ENCODE results near the gene ADGRE2. TPM values are rescaled to one million over a fixed set of nuclear protein-coding genes. Genes with fewer than 3 reads are reported as not detected.
"Not testable (repeated sequence)": the region's sequence is repeated elsewhere in the genome, so short reads cannot be mapped to it uniquely, and the experiment has no call there.

ADGRE2 gene
- total RNA-seq, 1 donor from 2014 or later = 0.63 TPM

DNA sequence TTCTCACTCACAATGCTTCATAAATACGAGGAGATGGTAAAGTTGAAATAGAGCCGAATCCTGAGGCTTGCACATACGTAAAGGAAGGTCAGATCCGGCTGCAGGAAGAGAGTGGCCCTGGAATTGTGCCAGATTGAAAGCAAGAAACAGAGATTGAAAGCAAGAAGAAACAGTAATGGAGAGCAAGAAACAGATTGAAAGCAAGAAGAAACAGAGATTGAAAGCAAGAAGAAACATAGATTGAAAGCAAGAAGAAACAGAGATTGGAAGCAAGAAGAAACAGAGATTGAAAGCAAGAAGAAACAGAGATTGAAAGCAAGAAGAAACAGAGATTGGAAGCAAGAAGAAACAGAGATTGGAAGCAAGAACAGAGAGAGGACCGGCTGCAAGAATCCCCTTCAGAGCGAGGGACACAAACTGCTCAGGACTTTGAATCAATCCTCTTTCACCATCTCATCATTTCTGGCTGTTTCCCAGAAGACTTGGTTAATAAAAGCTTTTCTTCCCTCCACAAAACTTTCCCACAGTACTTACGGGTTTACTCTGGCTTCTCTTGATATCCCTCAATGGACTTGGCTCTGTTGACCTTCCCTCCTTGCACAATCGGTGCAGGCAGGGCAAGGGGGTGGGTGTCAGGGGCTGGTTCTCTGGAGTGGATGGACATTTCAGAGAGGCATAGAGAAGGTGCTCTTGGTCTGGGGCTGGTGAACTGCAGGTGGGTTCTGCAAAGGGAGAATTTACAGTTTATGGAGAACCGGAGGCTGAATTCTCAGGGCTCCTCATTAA lies 31.1 kb upstream of the ADGRE2 start:
- Histone ChIP-seq H3K27ac (replicated peaks) (peak overlapping the region; percentile 63), H3K36me3 (no peaks in the 10 kb centered on the region)

DNA sequence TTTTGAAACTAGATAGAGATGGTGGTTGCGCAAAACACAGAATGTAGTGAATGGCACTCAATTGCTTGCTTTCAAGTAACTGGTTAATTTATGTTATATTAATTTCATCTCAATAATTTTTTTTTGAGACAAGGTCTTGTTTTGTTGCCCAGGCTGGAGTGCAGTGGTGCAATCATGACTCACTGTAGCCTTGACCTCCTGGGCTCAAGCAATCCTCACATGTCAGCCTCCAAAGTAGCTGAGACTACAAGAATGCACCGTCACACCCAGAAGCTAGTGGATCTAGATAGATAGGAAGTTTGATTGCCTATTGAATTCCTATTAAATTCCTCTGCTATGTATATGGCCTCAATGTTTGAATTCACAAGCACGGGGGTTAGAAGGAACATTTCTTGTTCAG lies 26.4 kb upstream of the ADGRE2 start:
- no peak overlapping the region for H3K4me3 ChIP-seq
- no peak for DNase-seq
- intact Hi-C loops (cut with micrococcal nuclease) = no loop called here
- no peaks in the 10 kb centered on the region for H3K4me1 ChIP-seq
- TF ChIP-seq, protein P1, sequence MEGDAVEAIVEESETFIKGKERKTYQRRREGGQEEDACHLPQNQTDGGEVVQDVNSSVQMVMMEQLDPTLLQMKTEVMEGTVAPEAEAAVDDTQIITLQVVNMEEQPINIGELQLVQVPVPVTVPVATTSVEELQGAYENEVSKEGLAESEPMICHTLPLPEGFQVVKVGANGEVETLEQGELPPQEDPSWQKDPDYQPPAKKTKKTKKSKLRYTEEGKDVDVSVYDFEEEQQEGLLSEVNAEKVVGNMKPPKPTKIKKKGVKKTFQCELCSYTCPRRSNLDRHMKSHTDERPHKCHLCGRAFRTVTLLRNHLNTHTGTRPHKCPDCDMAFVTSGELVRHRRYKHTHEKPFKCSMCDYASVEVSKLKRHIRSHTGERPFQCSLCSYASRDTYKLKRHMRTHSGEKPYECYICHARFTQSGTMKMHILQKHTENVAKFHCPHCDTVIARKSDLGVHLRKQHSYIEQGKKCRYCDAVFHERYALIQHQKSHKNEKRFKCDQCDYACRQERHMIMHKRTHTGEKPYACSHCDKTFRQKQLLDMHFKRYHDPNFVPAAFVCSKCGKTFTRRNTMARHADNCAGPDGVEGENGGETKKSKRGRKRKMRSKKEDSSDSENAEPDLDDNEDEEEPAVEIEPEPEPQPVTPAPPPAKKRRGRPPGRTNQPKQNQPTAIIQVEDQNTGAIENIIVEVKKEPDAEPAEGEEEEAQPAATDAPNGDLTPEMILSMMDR (IDR thresholded peaks at IDR 0.05; ENCODE audit: borderline replicate concordance) = no peak
- peaks cover 5% of the 10 kb centered on the region for H3K27me3 ChIP-seq (ENCODE audit: low read depth)
- no peaks in the 10 kb centered on the region for H3K9me3 ChIP-seq (replicated peaks)
- H3K27ac ChIP-seq (replicated peaks) = no peak overlapping the region
- no peaks in the 10 kb centered on the region for H3K36me3 ChIP-seq

More for the DNA sequence above, 31.1 kb upstream of the ADGRE2 start:
- intact Hi-C loops (cut with micrococcal nuclease) = no loop called here
- TF ChIP-seq, protein P1 (IDR thresholded peaks at IDR 0.05; ENCODE audit: borderline replicate concordance) = no peak
- peaks cover 23% of the 10 kb centered on the region for H3K27me3 ChIP-seq (ENCODE audit: low read depth)
- H3K9me3 ChIP-seq (replicated peaks) = no peaks in the 10 kb centered on the region
- H3K4me1 ChIP-seq = no peaks in the 10 kb centered on the region
- no peak for DNase-seq
- peak overlapping the region; percentile 11 for H3K4me3 ChIP-seq

DNA sequence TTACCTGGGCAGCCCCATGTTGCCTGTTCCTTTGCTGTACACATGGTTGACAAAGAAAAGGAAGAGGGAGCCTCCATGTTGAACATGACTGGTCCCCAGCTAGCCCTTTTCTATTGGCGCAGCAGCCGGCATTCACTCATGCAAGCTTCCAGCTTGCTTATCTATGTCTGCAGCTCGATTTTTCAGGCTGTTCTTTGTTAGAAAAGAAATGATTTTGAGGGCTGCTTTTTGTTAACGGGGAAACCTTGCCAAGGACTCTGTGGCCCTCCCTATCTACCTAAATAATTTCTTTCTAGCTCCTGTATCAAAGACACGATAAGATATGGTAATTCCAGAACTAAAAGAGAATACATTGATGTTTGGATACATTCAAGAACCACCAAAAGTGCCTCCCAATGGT lies 20.4 kb upstream of the ADGRE2 start:
- no peak overlapping the region for H3K4me3 ChIP-seq
- H3K36me3 ChIP-seq = no peaks in the 10 kb centered on the region
- TF ChIP-seq, protein P1 (IDR thresholded peaks at IDR 0.05; ENCODE audit: borderline replicate concordance) = no peak
- H3K4me1 ChIP-seq = no peaks in the 10 kb centered on the region
- H3K9me3 ChIP-seq (replicated peaks) = no peaks in the 10 kb centered on the region
- DNase-seq = no peak
- peaks cover 15% of the 10 kb centered on the region for H3K27me3 ChIP-seq (ENCODE audit: low read depth)
- no peak overlapping the region for H3K27ac ChIP-seq (replicated peaks)
- intact Hi-C loops (cut with micrococcal nuclease) = no loop called here

DNA sequence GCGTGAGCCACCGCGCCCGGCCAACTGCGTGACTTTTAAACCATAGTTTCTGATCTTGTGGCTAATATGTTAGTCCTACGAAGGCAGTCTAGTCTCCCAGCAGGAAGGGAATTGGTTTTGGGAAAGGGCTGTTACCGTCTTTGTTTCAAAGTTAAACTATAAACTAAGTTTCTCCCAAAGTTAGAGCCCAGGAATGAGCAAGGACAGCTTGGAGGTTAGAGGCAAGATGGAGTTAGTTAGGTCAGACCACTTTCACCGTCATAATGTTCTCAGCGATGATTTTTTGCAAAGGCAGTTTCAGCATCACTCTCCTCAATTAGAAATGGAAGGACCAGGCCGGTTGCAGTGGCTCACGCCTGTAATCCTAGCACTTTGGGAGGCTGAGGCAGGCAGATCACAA lies 17.7 kb upstream of the ADGRE2 start:
- Histone ChIP-seq H3K27me3 (ENCODE audit: low read depth) (peaks cover 15% of the 10 kb centered on the region), H3K4me1 (no peaks in the 10 kb centered on the region), H3K27ac (replicated peaks) (no peak overlapping the region), H3K36me3 (no peaks in the 10 kb centered on the region), H3K9me3 (replicated peaks) (peaks cover 8% of the 10 kb centered on the region), H3K4me3 (no peak overlapping the region)
- intact Hi-C loops (cut with micrococcal nuclease) = no loop called here
- TF ChIP-seq, protein P1 (IDR thresholded peaks at IDR 0.05; ENCODE audit: borderline replicate concordance) = no peak
- DNase-seq = no peak

DNA sequence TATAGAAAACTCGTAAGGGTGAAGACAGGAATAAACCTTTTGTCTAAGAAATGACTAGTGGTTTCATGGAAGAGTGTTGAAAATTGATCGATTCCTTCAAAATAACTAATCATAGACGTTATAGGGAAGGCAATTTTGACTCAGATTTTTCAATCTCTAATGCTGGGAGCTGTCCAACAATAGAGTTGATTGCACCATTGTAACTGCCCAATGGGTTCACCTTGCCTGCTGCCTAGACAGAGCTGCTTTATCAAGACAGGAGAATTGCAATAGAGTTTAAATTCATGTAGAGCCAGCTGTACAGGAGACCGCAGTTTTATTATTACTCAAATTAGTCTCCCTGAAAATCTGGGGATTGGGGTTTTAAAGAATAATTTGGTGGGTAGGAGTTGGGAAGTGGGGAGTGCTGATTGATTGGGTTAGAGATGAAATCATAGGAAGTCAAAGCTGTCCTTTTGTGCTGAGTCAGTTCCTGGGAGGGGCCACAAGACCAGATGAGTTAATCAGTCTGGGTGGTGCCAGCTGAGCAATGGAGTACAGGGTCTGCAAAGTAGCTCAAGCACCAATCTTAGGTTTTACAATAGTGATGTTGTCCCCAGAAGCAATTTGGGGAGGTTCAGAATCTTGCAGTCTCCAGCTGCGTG lies 16.8 kb upstream of the ADGRE2 start:
- intact Hi-C loops (cut with micrococcal nuclease) = no loop called here
- H3K4me3 ChIP-seq = no peak overlapping the region
- DNase-seq = no peak
- H3K4me1 ChIP-seq = no peaks in the 10 kb centered on the region
- H3K9me3 ChIP-seq (replicated peaks) = peaks cover 8% of the 10 kb centered on the region
- no peak overlapping the region for H3K27ac ChIP-seq (replicated peaks)
- H3K36me3 ChIP-seq = no peaks in the 10 kb centered on the region
- H3K27me3 ChIP-seq (ENCODE audit: low read depth) = peaks cover 15% of the 10 kb centered on the region
- TF ChIP-seq, protein P1 (IDR thresholded peaks at IDR 0.05; ENCODE audit: borderline replicate concordance) = no peak

DNA sequence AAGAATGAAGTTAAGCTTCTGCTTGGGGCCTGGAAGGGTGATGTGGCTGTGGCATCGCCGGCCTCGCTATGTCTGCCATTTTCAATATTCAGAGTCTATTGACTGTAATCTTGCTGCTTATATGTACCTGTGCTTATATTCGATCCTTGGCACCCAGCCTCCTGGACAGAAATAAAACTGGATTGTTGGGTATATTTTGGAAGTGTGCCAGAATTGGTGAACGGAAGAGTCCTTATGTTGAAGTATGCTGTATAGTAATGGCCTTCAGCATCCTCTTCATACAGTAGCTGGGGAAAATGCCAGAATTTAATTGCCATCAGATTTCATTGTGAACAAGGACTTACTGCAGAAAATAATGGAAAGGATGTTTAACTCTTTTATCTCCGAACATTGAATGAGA lies 13.9 kb upstream of the ADGRE2 start:
- H3K4me1 ChIP-seq; H3K36me3 ChIP-seq; intact Hi-C loops (cut with micrococcal nuclease); H3K4me3 ChIP-seq; H3K27ac ChIP-seq (replicated peaks); DNase-seq: not testable (repeated sequence)
- peaks cover 18% of the 10 kb centered on the region for H3K27me3 ChIP-seq (ENCODE audit: low read depth)
- peaks cover 22% of the 10 kb centered on the region for H3K9me3 ChIP-seq (replicated peaks)

Data from left ventricle myocardium inferior (tissue), 1 donor.